ENCODE results near the gene PROM1. TPM values are rescaled to one million over a fixed set of nuclear protein-coding genes. Genes with fewer than 3 reads are reported as not detected.

PROM1 gene
- polyA plus RNA-seq, 3 donors = not detected

- H4K20me1 ChIP-seq (ENCODE audit: insufficient read depth, low read length) = no peaks in the 10 kb centered on the region
- intact Hi-C loops (cut with micrococcal nuclease) = no loop called here
- H3K4me1 Mint-ChIP-seq = peaks cover 23% of the 10 kb centered on the region
- H3K36me3 ChIP-seq (replicated peaks in 1 of 2; ENCODE audit: control insufficient read depth in 1 of 2, insufficient read depth in 2 of 2, low read length in 2 of 2) = no peaks in the 10 kb centered on the region
- H3K27me3 ChIP-seq (ENCODE audit: control insufficient read depth in 2 of 2, insufficient read depth in 2 of 2, low read length in 2 of 2) = no peaks in the 10 kb centered on the region
- H3K4me3 ChIP-seq (replicated peaks in 1 of 3; ENCODE audit: low read depth in 2 of 3, low read length in 3 of 3) = no peak overlapping the region
- no peak overlapping the region for H3K27ac Mint-ChIP-seq
- peaks cover 0 to 4% (median 3%) of the 10 kb centered on the region in 3 donors for H3K27me3 Mint-ChIP-seq (ENCODE audit: low read depth in 3 of 3)
- DNase-seq = no peak
- peaks cover 0 to 4% (median 0%) of the 10 kb centered on the region in 7 donors for H3K9me3 Mint-ChIP-seq
- WGBS (ENCODE audit: insufficient coverage) = 65% methylated on average over 9 of the region's 12 CpGs
- peaks cover 7 to 11% of the 10 kb centered on the region in 2 donors for H3K4me1 ChIP-seq (ENCODE audit: control insufficient read depth in 1 of 2, insufficient read depth in 2 of 2, low read length in 2 of 2)
- no peaks in the 10 kb centered on the region for H3K79me2 ChIP-seq (ENCODE audit: insufficient read depth, low read length)
- no peak for TF ChIP-seq CTCF (IDR thresholded peaks at IDR 0.05)
- H3K36me3 Mint-ChIP-seq = peaks cover 0 to 3% of the 10 kb centered on the region in 2 donors
- H3K9me3 ChIP-seq (replicated peaks in 1 of 2; ENCODE audit: control insufficient read depth in 1 of 2, insufficient read depth in 1 of 2, low read length in 2 of 2) = no peaks in the 10 kb centered on the region
- H3K9ac ChIP-seq (ENCODE audit: insufficient read depth, low read length, poor library complexity, severe bottlenecking) = no peak overlapping the region
- peak overlapping the region; percentile 3 for H2AFZ ChIP-seq (ENCODE audit: insufficient read depth, low read depth, low read length, poor library complexity, severe bottlenecking)
- H3K27ac ChIP-seq (ENCODE audit: low read depth in 1 of 2, low read length in 2 of 2) = no peak overlapping the region
- no peak overlapping the region for H3K4me2 ChIP-seq (replicated peaks; ENCODE audit: extremely low read depth, low read length, poor library complexity, severe bottlenecking)
- H3K4me3 Mint-ChIP-seq = no peak overlapping the region
These were observed 16.3 kb downstream of the PROM1 start for GRCh38 chr4:16067515-16067914.

GRCh38 chr4:16066586-16067128, 17.2 kb downstream of the PROM1 start:
- H3K9me3 ChIP-seq (replicated peaks in 1 of 2; ENCODE audit: control insufficient read depth in 1 of 2, insufficient read depth in 1 of 2, low read length in 2 of 2) = no peaks in the 10 kb centered on the region
- H3K79me2 ChIP-seq (ENCODE audit: insufficient read depth, low read length) = no peaks in the 10 kb centered on the region
- Mint-ChIP-seq H3K27me3 (ENCODE audit: low read depth in 3 of 3) (peaks cover 0 to 3% (median 3%) of the 10 kb centered on the region in 3 donors), H3K36me3 (peaks cover 0 to 3% of the 10 kb centered on the region in 2 donors), H3K9me3 (peaks cover 0 to 4% (median 0%) of the 10 kb centered on the region in 7 donors), H3K27ac (no peak overlapping the region), H3K4me3 (no peak overlapping the region), H3K4me1 (peaks cover 20% of the 10 kb centered on the region)
- intact Hi-C loops (cut with micrococcal nuclease) = no loop called here
- no peaks in the 10 kb centered on the region for H3K27me3 ChIP-seq (ENCODE audit: control insufficient read depth in 2 of 2, insufficient read depth in 2 of 2, low read length in 2 of 2)
- DNase-seq = no peak
- TF ChIP-seq CTCF (IDR thresholded peaks at IDR 0.05) = no peak
- no peak overlapping the region for H3K27ac ChIP-seq (ENCODE audit: low read depth in 1 of 2, low read length in 2 of 2)
- H3K4me2 ChIP-seq (replicated peaks; ENCODE audit: extremely low read depth, low read length, poor library complexity, severe bottlenecking) = no peak overlapping the region
- no peaks in the 10 kb centered on the region for H4K20me1 ChIP-seq (ENCODE audit: insufficient read depth, low read length)
- no peak overlapping the region for H3K4me3 ChIP-seq (replicated peaks in 1 of 3; ENCODE audit: low read depth in 2 of 3, low read length in 3 of 3)
- H3K36me3 ChIP-seq (replicated peaks in 1 of 2; ENCODE audit: control insufficient read depth in 1 of 2, insufficient read depth in 2 of 2, low read length in 2 of 2) = no peaks in the 10 kb centered on the region
- WGBS (ENCODE audit: insufficient coverage) = 79% methylated on average over 6 of the region's 7 CpGs
- H3K4me1 ChIP-seq (ENCODE audit: control insufficient read depth in 1 of 2, insufficient read depth in 2 of 2, low read length in 2 of 2) = peaks cover 7 to 11% of the 10 kb centered on the region in 2 donors
- H2AFZ ChIP-seq (ENCODE audit: insufficient read depth, low read depth, low read length, poor library complexity, severe bottlenecking) = peak overlapping the region; percentile 14
- no peak overlapping the region for H3K9ac ChIP-seq (ENCODE audit: insufficient read depth, low read length, poor library complexity, severe bottlenecking)

All from CD14-positive monocyte (primary cell).